ENCODE results near the gene SMIM31. TPM values are rescaled to one million over a fixed set of nuclear protein-coding genes. Genes with fewer than 3 reads are reported as not detected.

SMIM31 gene
- total and polyA plus RNA-seq, 9 of the 15 experiments (the other 6 are each of a cell fraction or from before 2014, with no cell fraction given), result not detected

- H3K4me2 ChIP-seq (ENCODE audit: insufficient read depth, low read length), result no peak overlapping the region
- POLR2A ChIA-PET, result no interaction called here
- TF ChIP-seq MBD1 (CRISPR knock-in tag; IDR thresholded peaks at IDR 0.05) (no peak), GABPB1 (CRISPR knock-in tag; IDR thresholded peaks at IDR 0.05) (no peak), ZNF589 (CRISPR knock-in tag; IDR thresholded peaks at IDR 0.05; ENCODE audit: low read depth) (no peak), PTTG1 (tag; IDR thresholded peaks at IDR 0.05; ENCODE audit: low read depth) (no peak), THRA (IDR thresholded peaks at IDR 0.05) (no peak), AFF4 (CRISPR knock-in tag; IDR thresholded peaks at IDR 0.05) (no peak), MEIS2 (IDR thresholded peaks at IDR 0.05; ENCODE audit: partially characterized antibody) (no peak), KDM2B (CRISPR knock-in tag; IDR thresholded peaks at IDR 0.05) (no peak)
Measured at GRCh38 chr4:164756686-164757085, 2.8 kb downstream of the SMIM31 start.

More at GRCh38 chr4:164756686-164757085, 2.8 kb downstream of the SMIM31 start:
- no peak for FAIRE-seq
- ATAC-seq, result no peak
- Histone ChIP-seq H3K4me3 (no peak overlapping the region), H4K20me1 (replicated peaks; ENCODE audit: control insufficient read depth, insufficient read depth, low read length) (no peaks in the 10 kb centered on the region), H3K9ac (ENCODE audit: insufficient read depth in 1 of 2, low read depth in 2 of 2, low read length in 2 of 2) (no peak overlapping the region), H2AFZ (ENCODE audit: low read depth, low read length) (no peak overlapping the region), H3K27ac (ENCODE audit: extremely low read depth, low read depth, low read length) (no peak overlapping the region), H3K4me1 (replicated peaks in 1 of 2; ENCODE audit: control insufficient read depth in 2 of 2, insufficient read depth in 2 of 2, low read length in 2 of 2) (no peaks in the 10 kb centered on the region), H3K9me3 (replicated peaks; ENCODE audit: control insufficient read depth, insufficient read depth, low read depth, low read length) (no peaks in the 10 kb centered on the region), H3K27me3 (ENCODE audit: control insufficient read depth in 2 of 2, insufficient read depth in 2 of 2, low read length in 2 of 2) (no peaks in the 10 kb centered on the region), H3K79me2 (ENCODE audit: control insufficient read depth, insufficient read depth, low read length) (no peaks in the 10 kb centered on the region), H3K36me3 (ENCODE audit: control insufficient read depth, insufficient read depth, low read length) (no peaks in the 10 kb centered on the region), H3K9me1 (ENCODE audit: control insufficient read depth, insufficient read depth, low read length) (no peaks in the 10 kb centered on the region)
- WGBS (ENCODE audit: insufficient coverage, low coverage, missing lambda C conversion rate), result 0% methylated on average over 2 of the region's 2 CpGs
- no TSS peak for BruUV-seq (replicated peaks)
- CTCF ChIA-PET (ENCODE audit: low intra/inter-chr PET ratio), result no interaction called here
- no peak for DNase-seq (ENCODE audit: extremely low read depth in 1 of 4, low spot score in 3 of 4)
- in situ Hi-C loops (cut with MboI) (no loop called here), intact Hi-C loops (cut with micrococcal nuclease) (no loop called here)
